ENCODE data around the gene ANKRD9. TPM values are rescaled to one million over a fixed set of nuclear protein-coding genes. Genes with fewer than 3 reads are reported as not detected.
"Not testable (repeated sequence)": the region's sequence is repeated elsewhere in the genome, so short reads cannot be mapped to it uniquely, and the experiment has no call there.

The ANKRD9 gene
- total and polyA plus RNA-seq, 7 donors = 9.6 to 36.0 (median 16.4) TPM

DNA sequence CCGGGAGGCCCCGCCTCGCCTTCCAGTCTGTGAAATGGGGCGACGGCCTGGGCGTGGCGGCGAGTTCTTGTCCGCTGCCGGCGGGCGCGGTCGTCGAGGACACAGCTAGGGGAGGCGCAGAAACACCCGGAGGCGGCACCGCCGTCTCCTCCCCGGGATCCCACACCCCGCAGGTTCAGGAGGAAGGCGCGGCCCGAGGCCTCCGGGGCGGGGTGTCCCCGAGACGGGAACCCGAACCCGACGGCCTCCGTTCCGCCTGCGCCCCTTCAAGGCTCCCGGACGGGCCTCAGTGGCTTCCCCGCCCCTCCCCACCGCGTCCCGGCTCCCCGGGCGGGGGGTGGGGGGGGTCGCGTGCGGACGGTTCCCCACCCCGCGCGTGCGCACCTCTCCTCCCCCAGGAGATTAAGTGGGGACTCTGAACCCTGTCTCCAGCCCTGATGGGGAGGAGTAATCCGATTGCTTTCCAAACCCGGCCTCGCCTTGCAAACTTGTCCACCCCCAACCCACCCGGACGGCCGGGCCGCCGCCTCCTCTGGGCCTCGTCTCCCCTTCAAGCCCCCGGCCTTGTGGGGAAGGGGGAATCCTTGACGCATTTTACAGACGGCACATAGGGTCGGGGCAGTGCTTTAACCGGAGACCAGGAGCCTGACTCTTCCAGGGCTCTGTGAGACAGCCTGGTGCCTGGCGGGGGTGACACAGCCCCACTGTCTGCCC, 35.3 kb upstream of the ANKRD9 start:
- H3K27ac ChIP-seq = no peak overlapping the region
- H3K4me1 ChIP-seq = peaks cover 0 to 21% (median 16%) of the 10 kb centered on the region in 4 donors
- no peak for DNase-seq
- H3K4me3 ChIP-seq = peak overlapping the region in 2 of 4 donors; percentile 12 to 17
- 2 to 8% methylated on average over 66 of the region's 66 CpGs for WGBS, 2 donors
- peaks cover 17 to 66% (median 34%) of the 10 kb centered on the region in 3 donors for H3K27me3 ChIP-seq
- intact Hi-C loops (cut with DNase I) = no loop called here
- no peaks in the 10 kb centered on the region for H3K36me3 ChIP-seq
- TF ChIP-seq POLR2A (IDR thresholded peaks at IDR 0.05) (no peak), POLR2AphosphoS5 (IDR thresholded peaks at IDR 0.05) (no peak), EP300 (IDR thresholded peaks at IDR 0.05) (no peak)
- TF ChIP-seq, protein P1, sequence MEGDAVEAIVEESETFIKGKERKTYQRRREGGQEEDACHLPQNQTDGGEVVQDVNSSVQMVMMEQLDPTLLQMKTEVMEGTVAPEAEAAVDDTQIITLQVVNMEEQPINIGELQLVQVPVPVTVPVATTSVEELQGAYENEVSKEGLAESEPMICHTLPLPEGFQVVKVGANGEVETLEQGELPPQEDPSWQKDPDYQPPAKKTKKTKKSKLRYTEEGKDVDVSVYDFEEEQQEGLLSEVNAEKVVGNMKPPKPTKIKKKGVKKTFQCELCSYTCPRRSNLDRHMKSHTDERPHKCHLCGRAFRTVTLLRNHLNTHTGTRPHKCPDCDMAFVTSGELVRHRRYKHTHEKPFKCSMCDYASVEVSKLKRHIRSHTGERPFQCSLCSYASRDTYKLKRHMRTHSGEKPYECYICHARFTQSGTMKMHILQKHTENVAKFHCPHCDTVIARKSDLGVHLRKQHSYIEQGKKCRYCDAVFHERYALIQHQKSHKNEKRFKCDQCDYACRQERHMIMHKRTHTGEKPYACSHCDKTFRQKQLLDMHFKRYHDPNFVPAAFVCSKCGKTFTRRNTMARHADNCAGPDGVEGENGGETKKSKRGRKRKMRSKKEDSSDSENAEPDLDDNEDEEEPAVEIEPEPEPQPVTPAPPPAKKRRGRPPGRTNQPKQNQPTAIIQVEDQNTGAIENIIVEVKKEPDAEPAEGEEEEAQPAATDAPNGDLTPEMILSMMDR (IDR thresholded peaks at IDR 0.05) = no peak
- H3K9me3 ChIP-seq = no peaks in the 10 kb centered on the region

DNA sequence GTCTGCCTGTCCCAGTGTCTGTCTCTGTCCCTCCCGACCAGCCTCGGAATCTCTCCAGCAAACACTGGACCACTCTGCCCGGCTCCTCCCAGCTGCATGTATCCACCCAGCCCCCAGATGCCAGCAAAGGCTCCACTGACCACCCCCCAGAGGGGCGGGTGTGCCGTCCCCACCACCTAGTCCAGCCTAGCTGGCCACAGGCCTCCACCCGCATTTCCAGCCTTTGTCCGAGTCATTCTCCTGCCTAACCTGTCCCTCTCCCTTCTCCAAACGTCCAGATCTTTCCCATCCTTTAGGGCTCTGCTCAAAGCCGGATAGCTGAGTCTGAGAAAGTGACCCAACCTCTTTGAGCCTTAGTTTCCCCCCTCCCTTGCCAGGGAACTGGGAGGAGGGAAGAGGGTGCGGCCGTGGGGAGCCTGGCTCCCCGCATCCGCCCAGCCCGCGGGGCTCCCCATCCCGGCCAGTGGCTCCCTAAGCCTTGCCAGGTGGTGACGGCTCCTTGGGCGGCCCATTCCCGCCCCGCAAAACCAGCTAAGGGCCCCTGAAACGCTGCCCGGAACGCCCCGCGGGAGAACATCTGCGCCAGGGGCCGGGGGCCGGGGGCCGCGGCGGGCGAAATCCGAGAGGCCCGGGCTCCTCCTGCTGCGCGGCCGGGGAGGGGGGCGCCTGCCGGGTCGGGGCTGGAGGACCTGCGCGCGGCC, 34.6 kb upstream of the ANKRD9 start:
- Histone ChIP-seq H3K4me3 (peak overlapping the region in 2 of 4 donors; percentile 12 to 17), H3K27me3 (peaks cover 17 to 73% (median 34%) of the 10 kb centered on the region in 3 donors), H3K9me3 (no peaks in the 10 kb centered on the region), H3K36me3 (no peaks in the 10 kb centered on the region), H3K4me1 (peaks cover 0 to 24% (median 18%) of the 10 kb centered on the region in 4 donors), H3K27ac (no peak overlapping the region)
- no peak for DNase-seq
- no peak for TF ChIP-seq POLR2A (IDR thresholded peaks at IDR 0.05)
- TF ChIP-seq, protein P1 (IDR thresholded peaks at IDR 0.05) = no peak
- TF ChIP-seq EP300 (IDR thresholded peaks at IDR 0.05) = no peak
- no peak for TF ChIP-seq POLR2AphosphoS5 (IDR thresholded peaks at IDR 0.05)
- intact Hi-C loops (cut with DNase I) = no loop called here
- 12 to 21% methylated on average over 43 of the region's 43 CpGs for WGBS, 2 donors

DNA sequence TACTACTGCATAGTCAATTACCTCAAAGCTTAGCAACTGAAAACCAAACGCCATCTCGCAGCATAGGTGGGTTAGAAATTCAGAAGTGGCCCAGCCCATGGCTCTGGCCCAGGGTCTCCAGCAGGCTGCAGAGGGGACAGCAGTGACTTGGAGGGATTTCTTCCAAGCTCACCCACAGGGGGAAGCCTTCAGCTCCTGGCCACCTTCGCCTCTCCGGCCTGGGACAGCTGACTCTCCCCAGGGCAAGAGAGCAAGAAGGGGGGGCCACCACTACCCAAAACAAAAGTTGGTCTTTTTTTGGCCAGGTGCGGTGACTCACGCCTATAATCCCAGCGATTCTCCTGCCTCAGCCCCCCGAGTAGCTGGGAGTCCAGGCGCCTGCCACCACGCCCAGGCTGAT, 32.2 kb upstream of the ANKRD9 start:
- intact Hi-C loops (cut with DNase I) = no loop called here
- no peak for TF ChIP-seq POLR2A (IDR thresholded peaks at IDR 0.05)
- no peak for TF ChIP-seq EP300 (IDR thresholded peaks at IDR 0.05)
- TF ChIP-seq, protein P1 (IDR thresholded peaks at IDR 0.05) = no peak
- TF ChIP-seq POLR2AphosphoS5 (IDR thresholded peaks at IDR 0.05) = no peak
- no peak overlapping the region for H3K27ac ChIP-seq
- no peak for DNase-seq
- H3K4me1 ChIP-seq = peaks cover 0 to 24% (median 18%) of the 10 kb centered on the region in 4 donors
- WGBS, 2 donors = 82 to 87% methylated on average over 10 of the region's 10 CpGs
- H3K9me3 ChIP-seq = no peaks in the 10 kb centered on the region
- peaks cover 16 to 63% (median 32%) of the 10 kb centered on the region in 3 donors for H3K27me3 ChIP-seq
- no peaks in the 10 kb centered on the region for H3K36me3 ChIP-seq
- no peak overlapping the region for H3K4me3 ChIP-seq

DNA sequence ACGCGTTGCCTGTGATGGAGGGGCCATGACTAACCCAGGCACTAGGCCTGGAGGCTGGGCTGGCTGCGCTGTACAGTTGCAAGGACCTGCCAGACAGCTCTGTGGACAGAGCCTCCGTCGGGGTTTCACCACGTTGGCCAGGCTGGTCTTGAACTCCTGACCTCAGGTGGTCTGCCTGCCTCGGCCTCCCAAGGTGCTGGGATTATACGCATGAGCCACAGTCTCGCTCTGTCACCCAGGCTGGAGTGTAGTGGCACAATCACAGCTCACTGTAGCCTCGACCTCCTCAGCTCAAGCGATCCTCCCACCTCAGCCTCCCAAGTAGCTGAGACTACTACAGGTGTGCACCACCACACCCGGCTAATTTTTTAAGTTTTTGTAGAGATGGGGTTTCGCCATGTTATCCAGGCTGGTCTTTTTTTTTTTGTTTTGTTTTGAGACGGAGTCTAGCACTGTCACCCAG, 31.5 kb upstream of the ANKRD9 start:
- H3K9me3 ChIP-seq; DNase-seq; intact Hi-C loops (cut with DNase I); H3K36me3 ChIP-seq; H3K27ac ChIP-seq; H3K4me3 ChIP-seq: not testable (repeated sequence)
- WGBS, 2 donors = 92 to 95% methylated on average over 14 of the region's 14 CpGs
- Histone ChIP-seq H3K4me1 (peaks cover 0 to 24% (median 18%) of the 10 kb centered on the region in 4 donors), H3K27me3 (peaks cover 14 to 56% (median 25%) of the 10 kb centered on the region in 3 donors)

DNA sequence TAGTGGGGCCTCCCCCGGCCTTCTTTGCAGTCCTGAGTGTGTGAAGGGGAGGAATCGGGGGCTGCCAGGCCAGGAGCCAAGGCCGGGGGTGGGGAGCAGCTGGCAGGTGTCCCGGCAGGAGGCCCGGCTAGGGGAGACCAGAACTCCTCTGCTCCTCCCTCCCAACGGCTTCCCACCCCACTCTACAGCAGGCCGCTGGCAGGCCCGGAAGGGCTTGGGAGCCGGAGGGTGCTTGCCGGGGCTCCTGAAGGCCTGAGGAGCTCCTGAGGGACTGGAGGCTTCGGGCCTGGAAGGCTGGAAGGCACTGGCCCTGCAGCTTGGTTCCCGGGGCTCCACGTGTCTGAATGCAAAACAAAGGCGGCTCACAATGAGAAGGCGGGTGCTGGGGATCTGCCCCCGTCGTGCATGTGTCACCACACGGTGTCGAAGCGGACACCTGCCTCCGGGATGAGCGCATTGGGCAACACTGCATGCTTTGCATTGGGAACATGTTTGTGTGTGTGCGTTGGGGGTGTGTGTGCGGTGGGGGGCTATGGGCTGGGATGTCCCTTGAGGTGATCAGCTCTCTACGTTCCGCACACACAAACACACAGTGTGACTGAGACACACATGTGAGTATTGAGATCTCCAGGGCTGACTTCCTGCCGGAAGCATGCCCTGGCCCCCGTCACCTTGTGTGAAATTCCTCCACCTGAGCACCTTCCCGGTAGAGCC, 30.9 kb upstream of the ANKRD9 start:
- intact Hi-C loops (cut with DNase I) = no loop called here
- H3K27ac ChIP-seq = no peak overlapping the region
- no peak for DNase-seq
- TF ChIP-seq POLR2A (IDR thresholded peaks at IDR 0.05) (no peak), EP300 (IDR thresholded peaks at IDR 0.05) (no peak), POLR2AphosphoS5 (IDR thresholded peaks at IDR 0.05) (no peak)
- TF ChIP-seq, protein P1 (IDR thresholded peaks at IDR 0.05) = no peak
- H3K9me3 ChIP-seq = no peaks in the 10 kb centered on the region
- peaks cover 14 to 50% (median 19%) of the 10 kb centered on the region in 3 donors for H3K27me3 ChIP-seq
- no peak overlapping the region for H3K4me3 ChIP-seq
- WGBS, 2 donors = 72 to 74% methylated on average over 29 of the region's 29 CpGs
- H3K36me3 ChIP-seq = no peaks in the 10 kb centered on the region
- peaks cover 0 to 18% (median 13%) of the 10 kb centered on the region in 4 donors for H3K4me1 ChIP-seq

Data from sigmoid colon (tissue), 7 donors.